Skeletal muscle tissue (tissue), 4 donors: Measurements from ENCODE around the gene KRTAP9-1. TPM values are rescaled to one million over a fixed set of nuclear protein-coding genes. Genes with fewer than 3 reads are reported as not detected.
"Not testable (repeated sequence)": the region's sequence is repeated elsewhere in the genome, so short reads cannot be mapped to it uniquely, and the experiment has no call there.

Experiments used
- H3K27ac ChIP-seq: one replicate; pipeline ENCODE4 v1.7.0; 2013; ENCODE audit warnings: mild to moderate bottlenecking, low read depth, low read length, inconsistent platforms
- H3K27me3 ChIP-seq, 3 donors: one replicate each; pipeline ENCODE4 v1.7.0; 2013; ENCODE audit warnings: low read length in 3 of 3; ENCODE audit not compliant: control insufficient read depth in 3 of 3, insufficient read depth in 3 of 3
- H3K36me3 ChIP-seq, 3 donors: one replicate each; pipeline ENCODE4 v1.7.0; 2013; ENCODE audit warnings: low read length in 3 of 3; ENCODE audit not compliant: control insufficient read depth in 3 of 3, insufficient read depth in 3 of 3
- H3K4me1 ChIP-seq, 3 donors: one replicate each; pipeline ENCODE4 v1.7.0; 2013; ENCODE audit warnings: low read length in 3 of 3, mild to moderate bottlenecking in 3 of 3; ENCODE audit not compliant: control insufficient read depth in 3 of 3, insufficient read depth in 3 of 3
- H3K4me3 ChIP-seq, 3 donors: one replicate each; pipeline ENCODE4 v1.7.0; 2013; ENCODE audit warnings: low read length in 3 of 3
- H3K9ac ChIP-seq, 3 donors: one replicate each; pipeline ENCODE4 v1.7.0; 2013; ENCODE audit warnings: low read length in 3 of 3, mild to moderate bottlenecking in 3 of 3, moderate library complexity in 2 of 3, low read depth in 1 of 3
- H3K9me3 ChIP-seq, 3 donors: one replicate each; pipeline ENCODE4 v1.7.0; 2013; ENCODE audit warnings: low read length in 3 of 3; ENCODE audit not compliant: control insufficient read depth in 3 of 3
- total RNA-seq: library from RNA; depleted of rRNA; stranded (reverse); fragments of >200 nt; gene quantifications from one replicate; pipeline ENCODE4 v1.2.3, GENCODE V29; 2014
- donor health status: Osteomylitis.

Gene KRTAP9-1
- total RNA-seq, 1 donor from 2014 or later: not detected

DNA sequence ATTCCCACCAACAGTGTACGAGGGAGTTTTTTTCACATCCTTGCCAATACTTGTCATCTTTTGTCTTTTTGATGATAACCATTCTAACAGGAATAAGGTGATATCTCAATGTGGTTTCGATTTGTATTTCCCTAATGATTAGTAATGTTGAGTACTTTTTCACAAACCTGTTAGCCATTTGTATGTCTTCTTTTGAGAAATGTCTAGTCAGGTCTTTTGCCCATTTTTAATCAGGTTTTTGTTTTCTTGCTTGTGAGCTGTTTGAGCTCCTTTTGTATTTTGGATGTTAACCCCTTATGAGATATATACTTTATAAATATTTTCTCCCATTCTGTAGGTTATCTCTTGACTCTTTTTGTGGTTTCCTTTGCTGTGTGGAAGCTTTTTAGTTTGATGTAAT lies 38.2 kb upstream of the KRTAP9-1 start:
- Histone ChIP-seq H3K36me3 (no peaks in the 10 kb centered on the region), H3K27ac (no peak overlapping the region), H3K27me3 (peaks cover 0 to 3% (median 2%) of the 10 kb centered on the region in 3 donors), H3K9ac (no peak overlapping the region), H3K9me3 (no peaks in the 10 kb centered on the region), H3K4me3 (no peak overlapping the region), H3K4me1 (no peaks in the 10 kb centered on the region)

DNA sequence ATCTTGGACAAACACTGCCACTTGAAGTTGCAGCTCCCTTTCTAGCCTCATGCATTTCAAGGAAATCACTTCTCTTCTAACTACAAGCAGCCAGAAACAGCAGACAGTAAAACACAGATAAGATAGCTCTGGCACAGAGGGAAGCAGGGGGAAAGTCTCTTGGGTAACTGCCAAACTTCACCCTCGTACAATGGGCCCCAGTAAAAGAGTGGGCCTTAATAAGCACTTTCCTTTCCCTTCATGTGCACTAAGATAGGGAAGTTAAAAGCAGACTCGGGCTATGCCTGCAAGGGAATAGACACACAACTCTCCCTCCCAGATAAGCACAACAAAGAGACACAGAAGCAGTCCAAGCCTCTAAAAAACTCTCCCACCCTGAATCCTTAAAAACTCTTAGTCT lies 35.8 kb upstream of the KRTAP9-1 start:
- Histone ChIP-seq H3K9ac (no peak overlapping the region), H3K27me3 (peaks cover 2 to 4% (median 3%) of the 10 kb centered on the region in 3 donors), H3K36me3 (no peaks in the 10 kb centered on the region), H3K4me1 (no peaks in the 10 kb centered on the region), H3K9me3 (no peaks in the 10 kb centered on the region), H3K27ac (no peak overlapping the region), H3K4me3 (no peak overlapping the region)

GRCh38 chr17:41160190-41160589 lies 29.5 kb upstream of the KRTAP9-1 start:
- not testable (repeated sequence) for H3K36me3 ChIP-seq, H3K4me1 ChIP-seq, H3K9ac ChIP-seq, H3K4me3 ChIP-seq, H3K27ac ChIP-seq, H3K9me3 ChIP-seq
- H3K27me3 ChIP-seq: peaks cover 5 to 16% (median 8%) of the 10 kb centered on the region in 3 donors

DNA sequence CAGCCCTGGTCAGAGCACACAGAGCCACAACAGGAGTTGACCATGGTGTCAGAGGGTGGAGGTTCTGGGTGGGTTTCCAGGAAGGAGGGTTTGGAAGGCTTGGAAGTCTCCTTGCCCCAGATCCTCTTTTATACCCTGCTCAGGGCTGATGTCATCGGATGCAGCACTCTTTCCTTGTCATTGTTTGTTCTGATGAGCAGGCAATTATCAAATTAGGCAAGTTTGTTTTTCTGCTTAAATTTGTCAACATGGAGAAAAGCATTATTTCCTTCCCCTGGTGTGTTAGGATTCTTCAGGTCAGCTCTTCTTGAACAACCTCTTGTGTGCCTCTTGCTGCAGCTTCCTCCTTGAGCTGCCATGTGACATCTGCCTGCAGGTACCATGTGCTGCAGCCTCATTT lies 29.0 kb upstream of the KRTAP9-1 start, which contains the start of gene KRTAP4-4:
KRTAP4-4 (minus strand) TSS at position 101 of the 400 bp plus-strand sequence; CDS start at position 44, 57 bp downstream.
- no peak within 1 kb of the TSS for H3K4me3 ChIP-seq
- H3K36me3 ChIP-seq: no peaks in the 10 kb centered on the region
- H3K27me3 ChIP-seq: peaks cover 5 to 16% (median 8%) of the 10 kb centered on the region in 3 donors
- no peaks in the 10 kb centered on the region for H3K9me3 ChIP-seq
- H3K9ac ChIP-seq: no peak within 1 kb of the TSS
- no peak within 1 kb of the TSS for H3K27ac ChIP-seq
- no peaks in the 10 kb centered on the region for H3K4me1 ChIP-seq

DNA sequence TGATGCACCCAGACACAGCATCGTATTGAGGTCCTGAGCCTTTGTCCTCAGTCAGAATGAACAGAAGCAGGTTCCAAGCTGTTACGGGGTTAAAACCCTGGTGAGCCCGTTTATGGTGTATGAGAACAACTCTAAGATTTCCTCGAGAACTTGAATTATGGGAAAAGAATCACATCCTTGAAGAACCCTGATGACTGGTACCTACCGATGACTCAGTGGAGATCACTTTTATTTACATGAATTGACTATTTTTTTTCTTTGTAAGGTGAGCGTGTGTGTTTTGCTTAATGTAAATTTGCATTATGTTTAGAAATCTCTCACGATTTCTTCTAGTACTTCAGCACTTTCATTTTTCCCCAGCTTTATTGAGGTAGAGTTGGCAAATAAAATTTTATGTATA lies 25.9 kb upstream of the KRTAP9-1 start:
- Histone ChIP-seq H3K9me3 (no peaks in the 10 kb centered on the region), H3K9ac (no peak overlapping the region), H3K4me3 (no peak overlapping the region), H3K36me3 (no peaks in the 10 kb centered on the region), H3K4me1 (no peaks in the 10 kb centered on the region), H3K27me3 (peaks cover 5 to 14% (median 6%) of the 10 kb centered on the region in 3 donors), H3K27ac (no peak overlapping the region)

GRCh38 chr17:41167561-41167960 lies 22.1 kb upstream of the KRTAP9-1 start:
- Histone ChIP-seq H3K9me3 (no peaks in the 10 kb centered on the region), H3K27me3 (peaks cover 0 to 5% (median 0%) of the 10 kb centered on the region in 3 donors), H3K36me3 (no peaks in the 10 kb centered on the region), H3K4me3 (no peak overlapping the region), H3K4me1 (no peaks in the 10 kb centered on the region), H3K9ac (no peak overlapping the region), H3K27ac (no peak overlapping the region)

GRCh38 chr17:41168121-41168520 lies 21.6 kb upstream of the KRTAP9-1 start, which contains the start of gene KRTAP4-3:
Gene KRTAP4-3, minus strand, starts transcription at chr17:41168221. Its CDS starts 49 bp downstream, at chr17:41168172.
- Histone ChIP-seq H3K27me3 (no peaks in the 10 kb centered on the region), H3K4me3 (no peak within 1 kb of the TSS), H3K4me1 (no peaks in the 10 kb centered on the region), H3K27ac (no peak within 1 kb of the TSS), H3K9me3 (no peaks in the 10 kb centered on the region), H3K9ac (no peak within 1 kb of the TSS), H3K36me3 (no peaks in the 10 kb centered on the region)

DNA sequence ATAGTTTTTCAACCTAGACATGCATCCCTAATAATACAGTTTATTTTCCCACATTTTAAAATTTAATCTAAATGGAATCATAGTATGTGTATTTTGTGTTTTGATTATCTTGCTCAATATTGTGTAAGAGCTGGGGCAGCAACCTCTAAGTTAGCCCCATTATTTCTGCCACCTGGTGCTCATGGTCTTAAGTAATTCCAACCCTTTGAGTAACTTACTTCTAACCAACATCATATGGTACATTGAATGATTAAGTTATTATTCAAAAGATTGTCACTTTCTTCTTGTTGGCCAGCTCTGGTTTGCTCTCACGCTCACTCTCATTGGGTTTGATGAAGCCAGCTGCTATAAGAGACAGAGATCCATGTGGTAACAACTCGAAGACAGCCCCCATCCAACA lies 17.8 kb upstream of the KRTAP9-1 start:
- no peak overlapping the region for H3K9ac ChIP-seq
- no peaks in the 10 kb centered on the region for H3K9me3 ChIP-seq
- H3K36me3 ChIP-seq: no peaks in the 10 kb centered on the region
- peaks cover 5 to 7% (median 5%) of the 10 kb centered on the region in 3 donors for H3K27me3 ChIP-seq
- H3K4me1 ChIP-seq: no peaks in the 10 kb centered on the region
- H3K4me3 ChIP-seq: no peak overlapping the region
- no peak overlapping the region for H3K27ac ChIP-seq

DNA sequence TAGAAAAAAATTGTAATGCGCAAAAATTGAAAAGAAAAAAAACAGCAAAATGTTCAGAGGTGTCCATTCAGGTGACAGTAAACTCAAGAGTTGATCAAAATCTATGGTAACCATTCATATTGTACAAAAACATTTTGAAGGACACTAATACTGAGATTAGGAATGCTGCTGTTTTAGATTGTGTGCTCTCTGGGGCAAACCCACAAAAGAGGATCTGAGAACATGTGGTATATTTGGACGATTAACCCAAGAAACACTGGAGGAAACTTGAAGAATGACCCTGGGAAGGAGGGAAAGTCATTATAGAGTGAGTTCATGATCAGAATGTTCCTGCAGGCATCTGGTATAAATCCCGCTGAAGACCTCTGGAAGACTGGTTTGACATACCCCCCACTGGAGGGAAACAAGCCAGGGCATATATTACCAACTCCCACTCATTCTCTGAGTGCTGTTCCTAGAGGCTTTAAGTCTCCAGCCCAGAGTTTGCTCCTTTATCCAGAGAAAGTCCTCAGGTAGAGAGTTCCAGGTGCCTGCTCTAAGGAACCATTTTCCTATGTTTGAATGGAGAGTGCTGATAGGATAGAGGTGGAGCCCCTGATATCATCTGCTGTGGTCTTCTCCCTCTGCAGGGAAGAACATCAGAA lies 12.8 kb upstream of the KRTAP9-1 start:
- no peak overlapping the region for H3K4me3 ChIP-seq
- H3K4me1 ChIP-seq: no peaks in the 10 kb centered on the region
- H3K27ac ChIP-seq: no peak overlapping the region
- H3K27me3 ChIP-seq: peaks cover 5 to 9% (median 7%) of the 10 kb centered on the region in 3 donors
- H3K9me3 ChIP-seq: no peaks in the 10 kb centered on the region
- H3K36me3 ChIP-seq: no peaks in the 10 kb centered on the region
- H3K9ac ChIP-seq: no peak overlapping the region

DNA sequence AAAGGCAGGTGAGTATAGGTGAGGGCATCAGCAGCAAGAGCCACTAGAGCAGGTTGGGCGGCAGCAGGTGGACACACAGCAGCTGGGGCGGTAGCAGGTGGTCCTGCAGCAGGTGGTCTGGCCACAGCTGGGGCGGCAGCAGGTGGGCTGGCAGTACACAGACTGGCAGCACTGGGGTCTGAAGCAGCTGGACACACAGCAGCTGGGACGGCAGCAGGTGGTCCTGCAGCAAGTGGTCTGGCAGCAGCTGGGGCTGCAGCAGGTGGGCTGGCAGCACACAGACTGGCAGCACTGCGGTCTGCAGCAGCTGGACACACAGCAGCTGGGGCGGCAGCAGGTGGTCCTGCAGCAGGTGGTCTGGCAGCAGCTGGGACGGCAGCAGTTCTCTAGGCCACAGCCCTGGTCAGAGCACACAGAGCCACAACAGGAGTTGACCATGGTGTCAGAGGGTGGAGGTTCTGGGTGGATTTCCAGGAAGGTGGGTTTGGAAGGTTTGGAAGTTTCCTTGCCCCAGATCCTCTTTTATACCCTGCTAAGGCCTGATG lies 11.9 kb upstream of the KRTAP9-1 start, which contains the start of gene KRTAP4-2:
KRTAP4-2 (minus strand) TSS at position 495 of the 545 bp plus-strand sequence; CDS start at position 438, 57 bp downstream.
- Histone ChIP-seq H3K9me3 (no peaks in the 10 kb centered on the region), H3K4me1 (no peaks in the 10 kb centered on the region), H3K36me3 (no peaks in the 10 kb centered on the region), H3K27me3 (peaks cover 5 to 9% (median 7%) of the 10 kb centered on the region in 3 donors), H3K9ac (no peak within 1 kb of the TSS), H3K4me3 (no peak within 1 kb of the TSS), H3K27ac (no peak within 1 kb of the TSS)
